Mucosa of descending colon (tissue), 3 donors: ENCODE measurements around the gene ERCC2. TPM values are rescaled to one million over a fixed set of nuclear protein-coding genes. Genes with fewer than 3 reads are reported as not detected.

Source experiments
- ATAC-seq: fragments of 200-7000 bp; cut with Tn5 transposase; one replicate; pipeline ENCODE4 v1.9.1; 2020; ENCODE audit warnings: mild to moderate bottlenecking, moderate library complexity
- DNase-seq, 3 donors: peaks; one replicate each; pipeline ENCODE4 v3.0.0-alpha.2; 2020
- H3K36me3 ChIP-seq: fragments of 200-600 bp; one replicate; pipeline ENCODE4 v1.8.0; 2021; ENCODE audit warnings: low read depth, mild to moderate bottlenecking
- H3K4me1 ChIP-seq: fragments of 200-600 bp; one replicate; pipeline ENCODE4 v1.8.0; 2021; ENCODE audit warnings: low read depth, mild to moderate bottlenecking
- H3K4me3 ChIP-seq: fragments of 200-600 bp; one replicate; pipeline ENCODE4 v1.8.0; 2021; ENCODE audit warnings: mild to moderate bottlenecking
- H3K9me3 ChIP-seq: fragments of 200-600 bp; one replicate; pipeline ENCODE4 v1.8.0; 2021; ENCODE audit warnings: mild to moderate bottlenecking
- intact Hi-C, 2 donors: fragments of 100-400 bp; cut with DNase I in 1 of 2; cut with micrococcal nuclease in 1 of 2; formaldehyde crosslinking; loops; one replicate each; pipeline versions ENCODE4 v1.11.0 to v1.11.1; 2022; cut with DNase I, micrococcal nuclease
- total RNA-seq, 3 donors: library from RNA; stranded (reverse); fragmentation: NEBNext Ultra II Directional in 2 of 3; extraction: Animal tissue kit (Norgen Biotek cat#: 25700) in 2 of 3; gene quantifications; one replicate each; pipeline versions ENCODE4 v1.2.1 to v1.2.4, GENCODE V29; 2021 to 2023
- TF ChIP-seq, protein P1 (sequence below): fragments of 200-600 bp; IDR thresholded peaks from one replicate; pipeline ENCODE4 v1.8.0; 2022; ENCODE audit warnings: antibody characterized with exemption, mild to moderate bottlenecking
- donor health status: DM: no; HTN: no; CAD: no; lungs with moderate emphysema.
- donor health status: DM: no; HTN: no; CAD: no.
- donor health status: DM: no; HTN: yes; CAD: no.

The ERCC2 gene
- total RNA-seq, 3 donors from 2014 or later: 11.2 to 22.9 (median 14.7) TPM

DNA sequence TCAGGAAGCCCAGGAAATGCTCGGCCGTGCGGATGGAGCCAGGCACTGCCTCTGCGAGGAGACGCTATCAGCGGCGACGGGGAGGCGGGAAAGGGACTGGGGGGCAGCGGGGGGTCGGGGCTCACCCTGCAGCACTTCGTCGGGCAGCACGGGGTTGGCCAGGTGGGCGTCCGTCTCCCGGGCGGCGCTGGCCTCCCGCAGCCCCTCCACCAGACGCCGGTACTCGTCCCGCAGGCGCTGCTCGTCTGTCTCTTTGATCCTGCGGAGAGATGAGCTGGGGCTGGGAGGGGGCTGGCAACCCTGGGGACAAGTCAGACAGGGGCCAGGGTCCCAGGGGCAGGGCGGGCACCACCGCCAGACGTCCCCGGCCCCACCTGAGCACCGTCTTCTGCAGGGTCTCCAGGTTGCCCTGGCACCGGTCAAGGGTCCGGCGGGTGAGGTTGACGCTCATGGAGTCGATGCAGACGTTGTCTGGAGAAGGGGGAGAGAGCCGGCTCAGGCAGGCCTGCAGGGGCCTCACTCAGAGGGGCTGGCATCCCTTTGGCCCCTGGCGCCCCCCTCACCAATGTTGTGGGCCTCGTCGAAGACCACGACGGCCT is 6.4 kb downstream of the ERCC2 start:
- intact Hi-C loops: no loop called here

DNA sequence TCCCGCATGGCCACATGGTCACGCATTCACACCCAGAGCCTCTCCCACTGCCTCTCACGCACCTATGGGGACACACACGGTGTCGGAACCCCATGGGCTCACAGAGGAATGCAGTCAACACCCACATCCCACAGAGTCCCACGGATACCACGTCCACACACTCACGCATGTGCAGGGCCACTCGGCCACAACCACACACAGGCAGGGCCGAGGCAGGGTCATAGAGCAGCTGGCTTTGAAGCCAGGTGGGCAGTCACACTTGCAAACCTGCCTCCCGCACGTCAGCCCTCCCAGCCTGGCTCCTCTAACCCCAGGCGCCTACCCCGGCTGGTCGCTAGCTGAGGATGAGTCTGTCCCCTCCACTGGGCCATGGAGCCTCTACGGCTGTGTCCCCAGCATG is 8.1 kb downstream of the ERCC2 start:
- ATAC-seq (no peak), DNase-seq (no peak)
- TF ChIP-seq, protein P1, sequence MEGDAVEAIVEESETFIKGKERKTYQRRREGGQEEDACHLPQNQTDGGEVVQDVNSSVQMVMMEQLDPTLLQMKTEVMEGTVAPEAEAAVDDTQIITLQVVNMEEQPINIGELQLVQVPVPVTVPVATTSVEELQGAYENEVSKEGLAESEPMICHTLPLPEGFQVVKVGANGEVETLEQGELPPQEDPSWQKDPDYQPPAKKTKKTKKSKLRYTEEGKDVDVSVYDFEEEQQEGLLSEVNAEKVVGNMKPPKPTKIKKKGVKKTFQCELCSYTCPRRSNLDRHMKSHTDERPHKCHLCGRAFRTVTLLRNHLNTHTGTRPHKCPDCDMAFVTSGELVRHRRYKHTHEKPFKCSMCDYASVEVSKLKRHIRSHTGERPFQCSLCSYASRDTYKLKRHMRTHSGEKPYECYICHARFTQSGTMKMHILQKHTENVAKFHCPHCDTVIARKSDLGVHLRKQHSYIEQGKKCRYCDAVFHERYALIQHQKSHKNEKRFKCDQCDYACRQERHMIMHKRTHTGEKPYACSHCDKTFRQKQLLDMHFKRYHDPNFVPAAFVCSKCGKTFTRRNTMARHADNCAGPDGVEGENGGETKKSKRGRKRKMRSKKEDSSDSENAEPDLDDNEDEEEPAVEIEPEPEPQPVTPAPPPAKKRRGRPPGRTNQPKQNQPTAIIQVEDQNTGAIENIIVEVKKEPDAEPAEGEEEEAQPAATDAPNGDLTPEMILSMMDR: no peak
- Histone ChIP-seq H3K9me3 (no peaks in the 10 kb centered on the region), H3K4me3 (no peak overlapping the region), H3K36me3 (no peaks in the 10 kb centered on the region), H3K4me1 (no peaks in the 10 kb centered on the region)
- intact Hi-C loops: no loop called here

More for the DNA sequence above, 6.4 kb downstream of the ERCC2 start:
- Histone ChIP-seq H3K4me3 (no peak overlapping the region), H3K4me1 (no peaks in the 10 kb centered on the region), H3K9me3 (no peaks in the 10 kb centered on the region), H3K36me3 (no peaks in the 10 kb centered on the region)
- ATAC-seq (no peak), DNase-seq (no peak)
- TF ChIP-seq, protein P1: no peak

DNA sequence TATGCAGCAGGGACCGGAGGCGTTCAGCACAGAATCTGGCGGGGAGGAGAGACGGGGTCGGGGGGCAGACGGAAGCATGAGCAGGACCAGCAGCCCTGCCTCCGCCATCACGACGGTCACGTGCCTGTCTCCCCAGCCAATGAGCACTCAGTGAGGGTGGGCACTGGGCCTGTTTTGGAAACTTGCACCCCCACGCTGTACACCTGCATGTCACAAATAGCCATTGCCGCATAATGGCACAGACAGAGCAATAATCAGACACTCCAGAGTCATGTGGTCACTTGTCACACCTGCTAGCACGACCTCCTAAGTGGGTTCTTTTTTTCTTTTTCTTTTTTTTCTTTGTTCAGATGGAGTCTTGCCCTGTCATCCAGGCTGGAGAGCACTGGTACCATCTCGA is 8.8 kb downstream of the ERCC2 start:
- Histone ChIP-seq H3K9me3 (no peaks in the 10 kb centered on the region), H3K36me3 (no peaks in the 10 kb centered on the region), H3K4me3 (no peak overlapping the region), H3K4me1 (no peaks in the 10 kb centered on the region)
- ATAC-seq: no peak
- no peak for DNase-seq
- TF ChIP-seq, protein P1: no peak
- intact Hi-C loops: no loop called here

DNA sequence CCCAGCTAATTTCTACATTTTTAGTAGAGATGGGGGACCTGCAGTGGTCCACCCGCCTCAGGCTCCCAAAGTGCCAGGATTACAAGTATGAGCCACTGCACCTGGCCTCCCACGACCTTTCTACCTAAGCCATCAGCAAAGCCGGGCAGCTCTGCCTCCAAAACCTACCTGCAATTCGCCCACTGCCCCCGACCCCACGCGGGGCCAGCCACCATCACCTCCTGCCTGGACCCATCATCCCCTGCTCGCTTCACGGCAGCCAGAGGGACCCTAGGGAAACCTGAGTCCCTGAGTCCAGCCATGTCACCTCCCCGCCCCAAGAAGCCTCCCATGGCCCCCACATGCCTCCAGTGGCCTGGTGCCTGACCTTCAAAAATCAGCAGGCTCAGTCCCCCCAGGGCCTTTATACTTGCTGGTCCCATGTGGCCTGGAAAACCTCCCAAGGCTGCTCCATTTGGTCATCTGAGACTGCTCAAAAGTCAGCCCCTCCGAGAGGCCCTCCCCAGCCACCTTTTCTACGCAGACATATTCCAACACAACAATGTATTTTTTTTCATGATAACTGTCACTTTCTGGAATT is 12.1 kb downstream of the ERCC2 start:
- Histone ChIP-seq H3K4me1 (no peaks in the 10 kb centered on the region), H3K9me3 (no peaks in the 10 kb centered on the region), H3K36me3 (no peaks in the 10 kb centered on the region), H3K4me3 (no peak overlapping the region)
- no peak for DNase-seq
- TF ChIP-seq, protein P1: no peak
- intact Hi-C loops: no loop called here
- ATAC-seq: no peak

DNA sequence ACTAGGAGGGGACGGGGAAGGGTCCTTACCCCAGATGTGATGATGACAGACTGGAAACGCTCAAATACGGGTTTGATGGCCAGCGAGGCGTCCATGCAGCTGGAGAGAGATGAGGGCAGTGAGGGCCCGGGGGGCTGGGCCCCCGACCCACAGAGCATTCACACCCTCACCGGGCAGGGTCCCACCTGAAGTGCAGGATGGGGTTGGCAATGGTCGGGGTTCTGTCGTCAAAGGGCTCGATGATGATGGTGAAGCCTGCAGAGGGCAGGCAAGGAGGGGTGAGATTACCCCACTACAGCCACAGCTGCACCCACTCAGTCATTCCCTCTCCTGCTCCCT is 13.0 kb downstream of the ERCC2 start:
- H3K36me3 ChIP-seq: no peaks in the 10 kb centered on the region
- ATAC-seq (no peak), DNase-seq (no peak)
- H3K4me3 ChIP-seq: no peak overlapping the region
- no peaks in the 10 kb centered on the region for H3K4me1 ChIP-seq
- TF ChIP-seq, protein P1: no peak
- intact Hi-C loops: no loop called here
- no peaks in the 10 kb centered on the region for H3K9me3 ChIP-seq
